ENCODE measurements around the gene SKI. TPM values are rescaled to one million over a fixed set of nuclear protein-coding genes. Genes with fewer than 3 reads are reported as not detected.
A peak's percentile ranks its signal among the peaks of the same experiment; 100 is the strongest.

SKI gene
- total RNA-seq, 6 experiments from 2014 or later: 23.7 to 84.8 (median 31.4) TPM

DNA sequence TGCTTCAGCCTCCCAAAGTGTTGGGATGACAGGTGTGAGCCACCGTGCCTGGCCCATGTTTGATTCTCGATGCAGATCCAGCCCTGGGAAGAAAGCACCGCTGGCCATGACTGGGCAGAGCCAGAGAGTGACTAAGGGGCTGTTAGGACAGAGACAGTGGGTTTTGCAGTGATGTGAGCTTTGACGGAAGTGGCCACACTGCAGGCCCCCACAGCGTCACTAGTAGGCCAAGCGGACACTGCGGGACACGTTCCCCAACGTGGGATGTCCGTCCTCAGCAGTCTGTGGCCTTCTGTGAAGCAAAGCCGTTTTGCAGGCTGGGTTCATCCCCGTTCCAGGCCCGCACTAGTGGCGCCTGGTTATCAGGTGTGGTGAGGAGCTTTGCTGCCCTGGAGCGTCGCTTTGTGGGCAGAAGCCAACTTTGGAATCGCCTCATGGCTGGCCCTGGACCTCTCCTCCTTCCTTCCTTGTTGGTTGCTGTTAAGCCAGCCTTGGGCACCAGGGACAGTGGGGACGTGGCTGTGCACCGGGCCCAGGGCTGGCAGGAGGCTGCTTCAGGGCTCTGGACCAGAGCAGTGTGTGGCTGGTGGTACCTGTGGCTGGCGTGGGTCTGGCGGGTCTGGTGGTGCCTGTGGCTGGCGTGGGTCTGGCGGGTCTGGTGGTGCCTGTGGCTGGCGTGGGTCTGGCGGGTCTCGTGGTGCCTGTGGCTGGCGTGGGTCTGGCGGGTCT is 41.2 kb downstream of the SKI start:
- Histone ChIP-seq H3K36me3 (no peaks in the 10 kb centered on the region), H3K4me1 (peaks cover 2 to 70% (median 40%) of the 10 kb centered on the region in 4 donors), H3K4me3 (no peak overlapping the region), H3K27ac (no peak overlapping the region), H3K27me3 (no peaks in the 10 kb centered on the region), H3K9me3 (no peaks in the 10 kb centered on the region)
- TF ChIP-seq POLR2A (IDR thresholded peaks at IDR 0.05): no peak
- TF ChIP-seq, protein P1, sequence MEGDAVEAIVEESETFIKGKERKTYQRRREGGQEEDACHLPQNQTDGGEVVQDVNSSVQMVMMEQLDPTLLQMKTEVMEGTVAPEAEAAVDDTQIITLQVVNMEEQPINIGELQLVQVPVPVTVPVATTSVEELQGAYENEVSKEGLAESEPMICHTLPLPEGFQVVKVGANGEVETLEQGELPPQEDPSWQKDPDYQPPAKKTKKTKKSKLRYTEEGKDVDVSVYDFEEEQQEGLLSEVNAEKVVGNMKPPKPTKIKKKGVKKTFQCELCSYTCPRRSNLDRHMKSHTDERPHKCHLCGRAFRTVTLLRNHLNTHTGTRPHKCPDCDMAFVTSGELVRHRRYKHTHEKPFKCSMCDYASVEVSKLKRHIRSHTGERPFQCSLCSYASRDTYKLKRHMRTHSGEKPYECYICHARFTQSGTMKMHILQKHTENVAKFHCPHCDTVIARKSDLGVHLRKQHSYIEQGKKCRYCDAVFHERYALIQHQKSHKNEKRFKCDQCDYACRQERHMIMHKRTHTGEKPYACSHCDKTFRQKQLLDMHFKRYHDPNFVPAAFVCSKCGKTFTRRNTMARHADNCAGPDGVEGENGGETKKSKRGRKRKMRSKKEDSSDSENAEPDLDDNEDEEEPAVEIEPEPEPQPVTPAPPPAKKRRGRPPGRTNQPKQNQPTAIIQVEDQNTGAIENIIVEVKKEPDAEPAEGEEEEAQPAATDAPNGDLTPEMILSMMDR (IDR thresholded peaks at IDR 0.05): no peak
- intact Hi-C loops (cut with DNase I): no loop called here
- DNase-seq: peak; percentile 23 to 50 (median 49)
- peak; percentile 3 to 6 (median 4) for ATAC-seq
- 80% methylated on average over 1 of the region's 28 CpGs for WGBS (ENCODE audit: insufficient coverage, low coverage, low lambda C conversion rate, missing lambda C conversion rate)

DNA sequence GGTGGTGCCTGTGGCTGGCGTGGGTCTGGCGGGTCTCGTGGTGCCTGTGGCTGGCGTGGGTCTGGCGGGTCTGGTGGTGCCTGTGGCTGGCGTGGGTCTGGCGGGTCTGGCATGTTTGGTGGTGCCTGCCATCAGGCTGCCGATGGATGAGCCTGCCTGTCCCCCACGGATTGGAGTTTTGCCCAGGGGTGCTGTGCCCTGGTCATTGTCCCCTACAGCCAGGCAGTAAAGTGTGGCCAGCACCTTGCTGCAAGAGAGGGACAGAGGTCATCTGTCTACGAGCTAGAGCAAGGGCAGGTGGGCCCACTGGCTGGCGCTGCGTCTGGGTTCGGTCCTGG is 41.8 kb downstream of the SKI start:
- H3K9me3 ChIP-seq: no peaks in the 10 kb centered on the region
- TF ChIP-seq POLR2A (IDR thresholded peaks at IDR 0.05): no peak
- TF ChIP-seq, protein P1 (IDR thresholded peaks at IDR 0.05): no peak
- H3K27me3 ChIP-seq: no peaks in the 10 kb centered on the region
- intact Hi-C loops (cut with DNase I): no loop called here
- DNase-seq (peak; percentile 55 to 91 (median 78)), ATAC-seq (peak; percentile 49 to 73 (median 69))
- peaks cover 2 to 74% (median 42%) of the 10 kb centered on the region in 4 donors for H3K4me1 ChIP-seq
- WGBS (ENCODE audit: insufficient coverage, low coverage, low lambda C conversion rate, missing lambda C conversion rate): 15% methylated on average over 4 of the region's 13 CpGs
- peak overlapping the region in 2 of 3 donors; percentile 43 to 66 for H3K27ac ChIP-seq
- no peaks in the 10 kb centered on the region for H3K36me3 ChIP-seq
- no peak overlapping the region for H3K4me3 ChIP-seq

DNA sequence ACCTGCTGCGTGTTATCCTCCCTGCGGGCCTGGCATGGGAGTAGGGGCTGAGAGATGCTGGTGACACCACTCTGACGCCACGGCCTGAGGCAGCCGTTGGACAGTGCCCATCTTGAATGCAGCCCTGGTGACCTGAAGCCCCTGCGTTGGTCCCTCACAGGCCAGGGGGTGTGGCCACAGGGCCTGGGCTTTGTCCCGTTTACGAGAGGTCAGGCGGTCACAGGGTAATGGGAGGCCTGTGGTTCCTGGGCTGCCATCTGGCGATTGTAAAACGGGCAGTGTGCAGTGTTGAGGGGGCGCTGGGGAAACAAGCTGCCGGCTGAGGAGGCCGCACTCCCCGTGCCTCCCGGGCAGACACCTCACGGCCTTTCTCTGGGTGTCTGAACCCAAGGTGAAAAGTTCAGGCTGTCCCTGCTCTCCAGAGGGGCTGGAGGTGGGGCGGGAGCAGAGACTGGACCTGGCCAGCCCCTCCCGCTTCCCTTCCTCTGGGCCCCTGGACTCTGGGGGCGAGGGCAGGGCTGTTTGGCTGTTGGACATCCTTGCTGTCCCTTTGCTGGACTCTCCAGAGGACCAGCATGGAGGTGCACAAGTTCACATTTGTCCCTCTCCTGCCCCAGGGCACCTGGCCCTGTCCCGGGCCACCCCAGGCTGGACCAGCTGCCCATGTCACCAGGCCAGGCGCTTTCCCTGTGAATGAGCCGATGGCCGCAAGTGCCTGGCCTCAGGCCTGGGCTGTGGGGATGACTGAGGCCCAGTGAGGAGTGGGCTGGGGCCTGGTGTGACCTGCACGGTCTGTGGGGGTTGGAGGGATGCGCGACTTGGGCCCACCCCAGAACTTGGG is 42.4 kb downstream of the SKI start:
- no peaks in the 10 kb centered on the region for H3K9me3 ChIP-seq
- H3K4me1 ChIP-seq: peaks cover 2 to 80% (median 45%) of the 10 kb centered on the region in 4 donors
- H3K27ac ChIP-seq: peak overlapping the region in 2 of 3 donors; percentile 43 to 66
- ATAC-seq (peak; percentile 43 to 55 (median 52)), DNase-seq (peak; percentile 41 to 73 (median 67))
- no peaks in the 10 kb centered on the region for H3K27me3 ChIP-seq
- intact Hi-C loops (cut with DNase I): no loop called here
- TF ChIP-seq, protein P1 (IDR thresholded peaks at IDR 0.05): no peak
- TF ChIP-seq POLR2A (IDR thresholded peaks at IDR 0.05): no peak
- no peak overlapping the region for H3K4me3 ChIP-seq
- H3K36me3 ChIP-seq: no peaks in the 10 kb centered on the region
- WGBS (ENCODE audit: insufficient coverage, low coverage, low lambda C conversion rate, missing lambda C conversion rate): 68% methylated on average over 3 of the region's 27 CpGs

DNA sequence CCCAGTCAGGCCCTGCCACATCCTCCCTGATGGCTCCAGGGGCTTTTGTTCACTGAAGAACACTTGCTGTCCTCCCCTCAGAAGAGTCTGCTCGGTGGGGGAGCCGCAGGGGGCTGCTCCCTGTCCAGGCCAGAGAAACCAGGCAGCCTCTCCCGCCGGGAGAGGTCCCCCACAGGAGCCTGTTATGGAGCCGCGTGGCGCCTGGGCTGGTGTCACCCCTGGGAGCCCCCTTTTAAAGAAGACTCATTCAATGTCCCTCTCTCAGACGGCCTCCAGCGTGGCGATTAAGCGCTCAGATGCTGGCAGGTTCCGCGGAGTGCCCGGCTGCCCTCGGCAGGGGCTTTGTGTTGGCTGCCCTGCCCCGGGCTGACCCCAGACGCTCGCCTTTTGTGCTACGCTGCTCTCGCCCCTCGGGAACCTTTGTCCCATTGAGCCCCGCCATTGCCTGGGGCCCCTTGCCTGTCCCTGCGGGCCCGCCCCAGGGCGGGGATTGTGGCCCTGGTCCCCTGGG is 43.1 kb downstream of the SKI start:
- no peak for TF ChIP-seq POLR2A (IDR thresholded peaks at IDR 0.05)
- TF ChIP-seq, protein P1 (IDR thresholded peaks at IDR 0.05): no peak
- peak in 2 of 3 donors; percentile 26 to 55 for DNase-seq
- no peak for ATAC-seq
- Histone ChIP-seq H3K27me3 (no peaks in the 10 kb centered on the region), H3K36me3 (no peaks in the 10 kb centered on the region), H3K4me3 (no peak overlapping the region), H3K9me3 (no peaks in the 10 kb centered on the region), H3K4me1 (peaks cover 2 to 79% (median 48%) of the 10 kb centered on the region in 4 donors), H3K27ac (peak overlapping the region in 1 of 3 donors; percentile 66)
- WGBS (ENCODE audit: insufficient coverage, low coverage, low lambda C conversion rate, missing lambda C conversion rate): no CpG with 5 or more reads among the region's 25 CpGs
- intact Hi-C loops (cut with DNase I): no loop called here
